HL-60 (cell line): ENCODE measurements around the gene BTG1.

Experiments
- DNase-seq, 2 experiments: peaks; one replicate each; pipeline ENCODE4 v3.0.0-alpha.2; 2010 to 2020; ENCODE audit warnings: low read depth in 1 of 2, low spot score in 1 of 2
- H3K27ac ChIP-seq: fragments of 250-450 bp; sonication (Bioruptor Pico); replicated peaks from 2 replicates; pipeline ENCODE4 v1.5.1; 2020; ENCODE audit warnings: mild to moderate bottlenecking, moderate library complexity
- H3K27me3 ChIP-seq: fragments of 250-450 bp; sonication (Bioruptor Pico); 2 replicates; pipeline ENCODE4 v1.5.1; 2021; ENCODE audit warnings: mild to moderate bottlenecking, moderate library complexity; ENCODE audit not compliant: insufficient read depth, poor library complexity, severe bottlenecking
- H3K4me3 ChIP-seq: replicated peaks from 2 replicates; pipeline ENCODE4 v1.5.1; 2011; ENCODE audit warnings: mild to moderate bottlenecking, control low read depth, low read length; ENCODE audit not compliant: insufficient read depth
- GABPA ChIP-seq: IDR thresholded peaks from 2 replicates; pipeline ENCODE4 v1.6.1; 2012; ENCODE audit warnings: low read depth
- POLR2AphosphoS5 ChIP-seq: IDR thresholded peaks from 2 replicates; pipeline ENCODE4 v1.6.1; 2012; ENCODE audit warnings: low read depth
- SPI1 ChIP-seq: IDR thresholded peaks from 2 replicates; pipeline ENCODE4 v1.6.1; 2012; ENCODE audit warnings: low read depth, mild to moderate bottlenecking, borderline replicate concordance
- TF ChIP-seq, protein P1 (sequence below): IDR thresholded peaks from one replicate; pipeline ENCODE4 v1.5.1; 2011; ENCODE audit warnings: low read length, control low read depth, inconsistent platforms; ENCODE audit not compliant: insufficient read depth
- TF ChIP-seq, protein P2 (sequence below): IDR thresholded peaks from 2 replicates; pipeline ENCODE4 v1.6.1; 2012; ENCODE audit warnings: low read depth; ENCODE audit not compliant: insufficient replicate concordance

The BTG1 gene

DNA sequence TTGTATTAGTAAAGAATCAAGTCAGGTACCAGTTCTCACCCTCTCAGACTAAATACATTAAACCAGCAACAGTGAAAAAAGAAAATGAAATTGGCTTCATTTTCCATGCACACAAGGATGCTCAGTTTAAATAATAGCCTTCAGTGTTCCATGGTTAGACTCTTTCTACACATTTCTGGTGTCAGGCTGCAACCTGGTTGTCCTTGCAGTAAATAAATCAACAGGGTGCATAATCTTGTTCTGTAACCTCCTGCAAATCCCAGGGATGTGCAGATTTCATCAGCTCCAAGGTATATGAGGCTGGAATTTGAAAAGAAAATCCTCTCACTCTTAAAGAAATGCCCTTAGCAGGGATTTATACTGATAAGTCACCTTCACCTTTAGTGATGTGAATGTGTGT lies 46.7 kb upstream of the BTG1 start:
- DNase-seq: no peak
- Histone ChIP-seq H3K27ac (no peak overlapping the region), H3K27me3 (no peaks in the 10 kb centered on the region), H3K4me3 (no peak overlapping the region)
- TF ChIP-seq, protein P1, sequence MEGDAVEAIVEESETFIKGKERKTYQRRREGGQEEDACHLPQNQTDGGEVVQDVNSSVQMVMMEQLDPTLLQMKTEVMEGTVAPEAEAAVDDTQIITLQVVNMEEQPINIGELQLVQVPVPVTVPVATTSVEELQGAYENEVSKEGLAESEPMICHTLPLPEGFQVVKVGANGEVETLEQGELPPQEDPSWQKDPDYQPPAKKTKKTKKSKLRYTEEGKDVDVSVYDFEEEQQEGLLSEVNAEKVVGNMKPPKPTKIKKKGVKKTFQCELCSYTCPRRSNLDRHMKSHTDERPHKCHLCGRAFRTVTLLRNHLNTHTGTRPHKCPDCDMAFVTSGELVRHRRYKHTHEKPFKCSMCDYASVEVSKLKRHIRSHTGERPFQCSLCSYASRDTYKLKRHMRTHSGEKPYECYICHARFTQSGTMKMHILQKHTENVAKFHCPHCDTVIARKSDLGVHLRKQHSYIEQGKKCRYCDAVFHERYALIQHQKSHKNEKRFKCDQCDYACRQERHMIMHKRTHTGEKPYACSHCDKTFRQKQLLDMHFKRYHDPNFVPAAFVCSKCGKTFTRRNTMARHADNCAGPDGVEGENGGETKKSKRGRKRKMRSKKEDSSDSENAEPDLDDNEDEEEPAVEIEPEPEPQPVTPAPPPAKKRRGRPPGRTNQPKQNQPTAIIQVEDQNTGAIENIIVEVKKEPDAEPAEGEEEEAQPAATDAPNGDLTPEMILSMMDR: no peak
- TF ChIP-seq GABPA: no peak

DNA sequence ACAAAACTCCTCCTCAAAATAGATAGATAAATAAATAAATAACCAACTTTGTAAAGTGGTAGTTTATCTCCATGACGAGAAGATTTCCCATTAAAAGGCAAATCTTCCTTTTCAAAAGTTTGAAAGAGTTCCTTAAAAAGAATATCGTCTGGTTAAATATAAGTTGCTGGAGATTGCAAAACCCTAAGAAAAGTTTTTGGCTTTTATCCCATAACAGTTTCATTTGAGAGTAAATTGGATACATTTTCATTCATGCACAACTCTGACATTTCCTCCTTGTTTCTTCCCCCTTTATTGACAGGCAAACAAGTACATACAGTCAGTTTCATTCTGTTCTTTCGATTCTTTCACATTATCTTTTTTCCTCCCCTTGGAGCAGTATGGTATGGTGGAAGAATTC lies 45.4 kb upstream of the BTG1 start:
- no peak for DNase-seq
- no peak for TF ChIP-seq SPI1
- no peak for TF ChIP-seq GABPA
- TF ChIP-seq, protein P2, sequence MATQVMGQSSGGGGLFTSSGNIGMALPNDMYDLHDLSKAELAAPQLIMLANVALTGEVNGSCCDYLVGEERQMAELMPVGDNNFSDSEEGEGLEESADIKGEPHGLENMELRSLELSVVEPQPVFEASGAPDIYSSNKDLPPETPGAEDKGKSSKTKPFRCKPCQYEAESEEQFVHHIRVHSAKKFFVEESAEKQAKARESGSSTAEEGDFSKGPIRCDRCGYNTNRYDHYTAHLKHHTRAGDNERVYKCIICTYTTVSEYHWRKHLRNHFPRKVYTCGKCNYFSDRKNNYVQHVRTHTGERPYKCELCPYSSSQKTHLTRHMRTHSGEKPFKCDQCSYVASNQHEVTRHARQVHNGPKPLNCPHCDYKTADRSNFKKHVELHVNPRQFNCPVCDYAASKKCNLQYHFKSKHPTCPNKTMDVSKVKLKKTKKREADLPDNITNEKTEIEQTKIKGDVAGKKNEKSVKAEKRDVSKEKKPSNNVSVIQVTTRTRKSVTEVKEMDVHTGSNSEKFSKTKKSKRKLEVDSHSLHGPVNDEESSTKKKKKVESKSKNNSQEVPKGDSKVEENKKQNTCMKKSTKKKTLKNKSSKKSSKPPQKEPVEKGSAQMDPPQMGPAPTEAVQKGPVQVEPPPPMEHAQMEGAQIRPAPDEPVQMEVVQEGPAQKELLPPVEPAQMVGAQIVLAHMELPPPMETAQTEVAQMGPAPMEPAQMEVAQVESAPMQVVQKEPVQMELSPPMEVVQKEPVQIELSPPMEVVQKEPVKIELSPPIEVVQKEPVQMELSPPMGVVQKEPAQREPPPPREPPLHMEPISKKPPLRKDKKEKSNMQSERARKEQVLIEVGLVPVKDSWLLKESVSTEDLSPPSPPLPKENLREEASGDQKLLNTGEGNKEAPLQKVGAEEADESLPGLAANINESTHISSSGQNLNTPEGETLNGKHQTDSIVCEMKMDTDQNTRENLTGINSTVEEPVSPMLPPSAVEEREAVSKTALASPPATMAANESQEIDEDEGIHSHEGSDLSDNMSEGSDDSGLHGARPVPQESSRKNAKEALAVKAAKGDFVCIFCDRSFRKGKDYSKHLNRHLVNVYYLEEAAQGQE: no peak
- TF ChIP-seq, protein P1: no peak
- no peak for TF ChIP-seq POLR2AphosphoS5
- H3K27me3 ChIP-seq: no peaks in the 10 kb centered on the region
- no peak overlapping the region for H3K27ac ChIP-seq
- H3K4me3 ChIP-seq: no peak overlapping the region

DNA sequence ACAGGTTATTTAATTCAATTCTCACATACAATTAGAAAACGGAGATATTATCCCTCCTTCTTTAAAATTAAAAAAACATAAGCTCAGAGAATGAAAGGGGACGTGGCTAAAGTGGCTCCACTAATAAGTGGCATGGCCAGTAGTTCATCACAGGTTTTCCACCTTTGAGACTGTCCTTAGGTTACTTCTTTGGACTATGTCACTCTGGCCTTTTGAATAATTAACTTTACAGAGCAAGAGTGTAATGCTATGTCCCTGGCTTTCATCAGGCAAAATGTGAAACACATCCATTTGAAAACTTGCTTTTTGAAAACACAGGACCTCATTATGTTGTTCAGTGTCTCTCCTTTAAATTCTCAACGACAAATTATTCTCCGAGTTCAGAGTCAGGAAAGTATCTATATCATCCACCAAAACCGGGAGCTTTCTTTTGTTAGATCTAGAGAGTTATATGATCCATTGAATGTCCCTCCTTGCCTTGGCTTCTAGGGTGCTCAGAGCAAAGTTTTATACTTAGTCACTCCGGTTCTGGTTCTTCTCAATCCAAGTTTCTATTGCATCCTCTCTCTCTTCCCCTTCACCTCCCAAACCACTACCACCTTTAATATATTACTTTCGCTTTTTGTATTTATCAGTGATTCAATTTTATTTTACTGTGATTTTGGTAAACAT lies 43.0 kb upstream of the BTG1 start:
- no peak for DNase-seq
- TF ChIP-seq, protein P2: no peak
- TF ChIP-seq, protein P1: no peak
- no peak for TF ChIP-seq SPI1
- TF ChIP-seq GABPA: no peak
- TF ChIP-seq POLR2AphosphoS5: no peak
- Histone ChIP-seq H3K27ac (no peak overlapping the region), H3K4me3 (no peak overlapping the region), H3K27me3 (no peaks in the 10 kb centered on the region)

DNA sequence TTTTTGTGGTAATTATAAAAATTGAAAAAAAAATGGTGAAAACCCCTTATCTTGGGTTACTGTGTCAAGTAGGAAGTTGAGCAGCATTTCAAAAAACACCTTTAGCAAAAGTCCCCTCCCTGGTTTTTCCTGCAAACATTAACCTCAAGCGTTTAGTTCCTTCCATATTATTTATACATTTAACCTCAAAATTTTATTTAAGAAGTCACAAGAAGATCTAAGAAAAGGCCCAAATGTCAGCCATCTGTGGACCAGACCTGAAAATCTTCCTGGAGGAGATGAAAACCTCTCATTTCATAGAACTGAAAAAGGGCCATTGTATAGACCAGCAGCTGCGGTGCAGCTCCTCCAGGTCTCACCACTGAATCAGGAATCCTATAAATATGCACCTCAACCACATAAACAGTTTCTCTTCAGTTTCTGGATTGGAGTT lies 40.4 kb upstream of the BTG1 start:
- Histone ChIP-seq H3K27me3 (no peaks in the 10 kb centered on the region), H3K4me3 (no peak overlapping the region), H3K27ac (no peak overlapping the region)
- DNase-seq: no peak
- TF ChIP-seq POLR2AphosphoS5 (no peak), SPI1 (no peak), GABPA (no peak)
- TF ChIP-seq, protein P1: no peak
- TF ChIP-seq, protein P2: no peak
